ENCODE results near the gene CCDC90B.

- TF ChIP-seq EZH2phosphoT487 (IDR thresholded peaks at IDR 0.05; ENCODE audit: borderline replicate concordance, low read depth, low read length) = no peak
- no peak for TF ChIP-seq CTCF (conservative IDR thresholded peaks at IDR 0.05; ENCODE audit: low read length)
Measured at GRCh38 chr11:83220260-83220659, 65.9 kb downstream of the CCDC90B start.

All from OCI-LY7 (cell line).